Upper lobe of right lung (tissue), 1 donor: ENCODE results near the gene CIC. TPM values are rescaled to one million over a fixed set of nuclear protein-coding genes. Genes with fewer than 3 reads are reported as not detected.

Experiments
- ATAC-seq: fragments of 200-7000 bp; cut with Tn5 transposase; one replicate; pipeline ENCODE4 v1.9.1; 2020; ENCODE audit warnings: mild to moderate bottlenecking, moderate library complexity
- DNase-seq: peaks from one replicate; pipeline ENCODE4 v3.0.0-alpha.2; 2020
- H3K27ac ChIP-seq: fragments of 200-600 bp; one replicate; pipeline ENCODE4 v1.8.0; 2022
- H3K27me3 ChIP-seq: fragments of 200-600 bp; one replicate; pipeline ENCODE4 v1.8.0; 2022; ENCODE audit warnings: mild to moderate bottlenecking
- H3K36me3 ChIP-seq: fragments of 200-600 bp; one replicate; pipeline ENCODE4 v1.8.0; 2022
- H3K4me1 ChIP-seq: fragments of 200-600 bp; one replicate; pipeline ENCODE4 v1.8.0; 2022
- H3K4me3 ChIP-seq: fragments of 200-600 bp; one replicate; pipeline ENCODE4 v1.8.0; 2022; ENCODE audit warnings: mild to moderate bottlenecking
- H3K9me3 ChIP-seq: fragments of 200-600 bp; one replicate; pipeline ENCODE4 v1.8.0; 2022
- CTCF ChIP-seq: fragments of 200-600 bp; IDR thresholded peaks from one replicate; pipeline ENCODE4 v1.8.0; 2022; ENCODE audit warnings: antibody characterized with exemption
- intact Hi-C: fragments of 100-400 bp; cut with DNase I; formaldehyde crosslinking; loops from one replicate; pipeline ENCODE4 v1.11.0; 2022
- long read RNA-seq: library from polyadenylated mRNA; unstranded; transcript quantifications from one replicate; pipeline ENCODE4 v2.0.0, GENCODE V29; 2021
- total RNA-seq: library from RNA; stranded (reverse); fragmentation: NEBNext Ultra II Directional; extraction: Animal tissue kit (Norgen Biotek cat#: 25700); gene quantifications from one replicate; pipeline ENCODE4 v1.2.1, GENCODE V29; 2021
- donor health status: DM: no; HTN: yes; CAD: no; lungs with severe emphysema.

The CIC gene
- total RNA-seq: 76.7 TPM
- long read RNA-seq, partial matches to known transcripts: 13 of 28 reads
- long read RNA-seq, other reads (novel, unspliced or antisense): 10 of 28 reads

GRCh38 chr19:42268704-42269477 lies at the start of gene CIC:
TSS of gene CIC (plus strand) at chr19:42269252. CDS start at chr19:42271784, 2,532 bp downstream.
- H3K36me3 ChIP-seq: peaks cover 20% of the 10 kb centered on the region
- no peaks in the 10 kb centered on the region for H3K27me3 ChIP-seq
- DNase-seq (peak; percentile 100), ATAC-seq (peak; percentile 88)
- H3K4me1 ChIP-seq: peaks cover 25% of the 10 kb centered on the region
- no peak for TF ChIP-seq CTCF
- H3K4me3 ChIP-seq: peak within 1 kb of the TSS; percentile 69
- intact Hi-C loops: no loop called here
- H3K9me3 ChIP-seq: no peaks in the 10 kb centered on the region
- H3K27ac ChIP-seq: peak within 1 kb of the TSS; percentile 99

GRCh38 chr19:42219812-42220750 lies 49.0 kb upstream of the CIC start, which contains the start of gene ZNF526:
TSS of gene ZNF526 (plus strand) at chr19:42220312. CDS start at chr19:42224404, 4,092 bp downstream.
- DNase-seq (peak; percentile 98), ATAC-seq (peak; percentile 93)
- intact Hi-C loops: no loop called here
- Histone ChIP-seq H3K36me3 (peaks cover 13% of the 10 kb centered on the region), H3K4me1 (peaks cover 34% of the 10 kb centered on the region), H3K4me3 (peak within 1 kb of the TSS; percentile 76), H3K27ac (peak within 1 kb of the TSS; percentile 72), H3K27me3 (no peaks in the 10 kb centered on the region), H3K9me3 (no peaks in the 10 kb centered on the region)
- TF ChIP-seq CTCF: no peak

GRCh38 chr19:42220751-42221097 lies 48.3 kb upstream of the CIC start:
- Histone ChIP-seq H3K4me1 (peaks cover 31% of the 10 kb centered on the region), H3K4me3 (peak overlapping the region; percentile 76), H3K27me3 (no peaks in the 10 kb centered on the region), H3K27ac (peak overlapping the region; percentile 72), H3K9me3 (no peaks in the 10 kb centered on the region), H3K36me3 (peaks cover 17% of the 10 kb centered on the region)
- intact Hi-C loops: no loop called here
- TF ChIP-seq CTCF: no peak
- ATAC-seq (no peak), DNase-seq (no peak)

GRCh38 chr19:42224940-42225717 lies 43.9 kb upstream of the CIC start:
- no peak for ATAC-seq

More at GRCh38 chr19:42224940-42225717, 43.9 kb upstream of the CIC start:
- Histone ChIP-seq H3K4me1 (peaks cover 11% of the 10 kb centered on the region), H3K9me3 (no peaks in the 10 kb centered on the region), H3K27me3 (no peaks in the 10 kb centered on the region), H3K27ac (no peak overlapping the region), H3K36me3 (peaks cover 37% of the 10 kb centered on the region), H3K4me3 (no peak overlapping the region)
- intact Hi-C loops: no loop called here
- TF ChIP-seq CTCF: no peak
- no peak for DNase-seq
